Liver (tissue), 9 donors: Measurements from ENCODE around the gene EN2. TPM values are rescaled to one million over a fixed set of nuclear protein-coding genes. Genes with fewer than 3 reads are reported as not detected.

Source experiments
- DNase-seq: peaks from one replicate; pipeline ENCODE4 v3.0.0-alpha.2; 2017; ENCODE audit warnings: low spot score
- H3K27ac ChIP-seq, 2 donors: one replicate each; pipeline ENCODE4 v1.7.0; 2013; ENCODE audit warnings: inconsistent platforms in 2 of 2, low read length in 2 of 2, control low read depth in 1 of 2, low read depth in 1 of 2, mild to moderate bottlenecking in 1 of 2
- H3K27me3 ChIP-seq, 4 donors: one replicate each; pipeline versions ENCODE4 v1.6.1 to v1.7.0; 2013; ENCODE audit warnings: low read length in 3 of 4, inconsistent platforms in 1 of 4, mild to moderate bottlenecking in 1 of 4, moderate library complexity in 1 of 4; ENCODE audit not compliant: control insufficient read depth in 4 of 4, insufficient read depth in 4 of 4
- H3K36me3 ChIP-seq, 4 donors: one replicate each; pipeline versions ENCODE4 v1.6.1 to v1.7.0; 2013; ENCODE audit warnings: low read length in 3 of 4, mild to moderate bottlenecking in 3 of 4, low read depth in 1 of 4, moderate library complexity in 1 of 4; ENCODE audit not compliant: control insufficient read depth in 4 of 4, insufficient read depth in 3 of 4
- H3K4me1 ChIP-seq, 4 donors: one replicate each; pipeline versions ENCODE4 v1.6.1 to v1.7.0; 2013; ENCODE audit warnings: low read length in 3 of 4, mild to moderate bottlenecking in 3 of 4, moderate library complexity in 1 of 4; ENCODE audit not compliant: control insufficient read depth in 4 of 4, insufficient read depth in 4 of 4
- H3K4me3 ChIP-seq, 3 donors: one replicate each; pipeline versions ENCODE4 v1.6.1 to v1.7.0; 2013; ENCODE audit warnings: low read length in 3 of 3, control low read depth in 1 of 3, low read depth in 1 of 3, mild to moderate bottlenecking in 1 of 3
- H3K9ac ChIP-seq, 2 donors: one replicate each; pipeline ENCODE4 v1.7.0; 2013; ENCODE audit warnings: low read length in 2 of 2, mild to moderate bottlenecking in 2 of 2, moderate library complexity in 2 of 2, control low read depth in 1 of 2, low read depth in 1 of 2
- H3K9me3 ChIP-seq, 4 donors: one replicate each; pipeline versions ENCODE4 v1.6.1 to v1.7.0; 2013; ENCODE audit warnings: low read length in 3 of 4; ENCODE audit not compliant: control insufficient read depth in 4 of 4
- CTCF ChIP-seq: fragments of 150-350 bp; IDR thresholded peaks from 2 replicates; pipeline ENCODE4 v1.5.1; 2017; ENCODE audit warnings: improper control_type of control experiment, low read depth, low read length; ENCODE audit not compliant: missing input control
- EGR1 ChIP-seq, 2 donors: IDR thresholded peaks; 2 replicates each; pipeline ENCODE4 v1.6.1; 2016 to 2018; ENCODE audit warnings: antibody characterized with exemption in 2 of 2, low read depth in 2 of 2
- FOXA1 ChIP-seq: IDR thresholded peaks from 2 replicates; pipeline ENCODE4 v1.6.1; 2016; ENCODE audit warnings: antibody characterized with exemption
- FOXA2 ChIP-seq: IDR thresholded peaks from 2 replicates; pipeline ENCODE4 v1.6.1; 2016; ENCODE audit warnings: antibody characterized with exemption
- GABPA ChIP-seq, 2 donors: IDR thresholded peaks in 1 of 2; conservative IDR thresholded peaks in 1 of 2; 2 replicates each; pipeline ENCODE4 v1.6.1; 2016; ENCODE audit warnings: antibody characterized with exemption in 2 of 2, mild to moderate bottlenecking in 1 of 2, moderate library complexity in 1 of 2
- HNF4A ChIP-seq, 2 donors: conservative IDR thresholded peaks; 2 replicates each; pipeline ENCODE4 v1.6.1; 2016; ENCODE audit warnings: antibody characterized with exemption in 2 of 2, mild to moderate bottlenecking in 2 of 2
- JUND ChIP-seq, 2 donors: IDR thresholded peaks; 2 replicates each; pipeline ENCODE4 v1.6.1; 2016; ENCODE audit warnings: antibody characterized with exemption in 2 of 2
- MAX ChIP-seq: IDR thresholded peaks from 2 replicates; pipeline ENCODE4 v1.6.1; 2016; ENCODE audit warnings: antibody characterized with exemption
- NR2F2 ChIP-seq: IDR thresholded peaks from 2 replicates; pipeline ENCODE4 v1.6.1; 2016; ENCODE audit warnings: antibody characterized with exemption
- RAD21 ChIP-seq, 2 donors: IDR thresholded peaks; 2 replicates each; pipeline ENCODE4 v1.6.1; 2016; ENCODE audit warnings: antibody characterized with exemption in 2 of 2, mild to moderate bottlenecking in 2 of 2
- REST ChIP-seq: IDR thresholded peaks from 2 replicates; pipeline ENCODE4 v1.6.1; 2016; ENCODE audit warnings: antibody characterized with exemption, mild to moderate bottlenecking
- RXRA ChIP-seq, 2 donors: IDR thresholded peaks; 2 replicates each; pipeline ENCODE4 v1.6.1; 2017 to 2018; ENCODE audit warnings: antibody characterized with exemption in 2 of 2, mild to moderate bottlenecking in 1 of 2
- SP1 ChIP-seq: IDR thresholded peaks from 2 replicates; pipeline ENCODE4 v1.6.1; 2018; ENCODE audit warnings: antibody characterized with exemption, mild to moderate bottlenecking
- TAF1 ChIP-seq: conservative IDR thresholded peaks from 2 replicates; pipeline ENCODE4 v1.6.1; 2016; ENCODE audit warnings: antibody characterized with exemption, mild to moderate bottlenecking
- YY1 ChIP-seq: IDR thresholded peaks from 2 replicates; pipeline ENCODE4 v1.6.1; 2016; ENCODE audit warnings: antibody characterized with exemption, mild to moderate bottlenecking
- ZBTB33 ChIP-seq: IDR thresholded peaks from 2 replicates; pipeline ENCODE4 v1.6.1; 2016; ENCODE audit warnings: antibody characterized with exemption
- WGBS: extraction: QIAGEN DNeasy Blood & Tissue Kit; methylation state at CpG from one replicate; pipeline ENCODE4 v1.1.7; 2013; 5-methylcytosine and 5-hydroxymethylcytosine counted together
- polyA plus RNA-seq, 2 donors: library from polyadenylated mRNA; stranded (reverse) in 1 of 2; unstranded in 1 of 2; fragments of 200-250 nt in 1 of 2; fragments of >200 nt in 1 of 2; fragmentation: Nextera tagmentation in 1 of 2; extraction: Ambion mirVana in 1 of 2; gene quantifications; one replicate each; pipeline versions ENCODE4 v1.2.1 to v1.2.3, GENCODE V29; 2013 to 2015
- total RNA-seq, 2 donors: library from RNA; depleted of rRNA; stranded (reverse); fragments of >200 nt; gene quantifications; one replicate each; pipeline ENCODE4 v1.2.3, GENCODE V29; 2014
- donor health status: healthy.
- donor health status: healthy.
- donor health status: healthy.
- donor health status: healthy.
- donor health status: healthy.

EN2 gene
- total and polyA plus RNA-seq, 4 donors = under 0.01 TPM; not detected in 3

GRCh38 chr7:155422151-155422550, 35.8 kb upstream of the EN2 start:
- TF ChIP-seq EGR1 (IDR thresholded peaks at IDR 0.05; ENCODE audit: low read depth in 2 of 2) (no peak), HNF4A (conservative IDR thresholded peaks at IDR 0.05) (no peak), MAX (no peak), YY1 (no peak), TAF1 (no peak)
- Histone ChIP-seq H3K27me3 (peaks cover 0 to 2% (median 0%) of the 10 kb centered on the region in 4 donors), H3K9me3 (no peaks in the 10 kb centered on the region), H3K27ac (no peak overlapping the region), H3K9ac (no peak overlapping the region), H3K4me1 (no peaks in the 10 kb centered on the region), H3K36me3 (no peaks in the 10 kb centered on the region), H3K4me3 (no peak overlapping the region)
- 67% methylated on average over 10 of the region's 10 CpGs for WGBS
- DNase-seq = no peak

- no peak overlapping the region for H3K4me3 ChIP-seq
- no peak for DNase-seq
- no peak overlapping the region for H3K9ac ChIP-seq
- WGBS = 82% methylated on average over 19 of the region's 19 CpGs
- peaks cover 0 to 2% (median 0%) of the 10 kb centered on the region in 4 donors for H3K27me3 ChIP-seq
- H3K9me3 ChIP-seq = no peaks in the 10 kb centered on the region
- no peak for TF ChIP-seq SP1
- no peak for TF ChIP-seq RXRA (IDR thresholded peaks at IDR 0.05)
- TF ChIP-seq GABPA (IDR thresholded peaks at IDR 0.05 in 1 of 2, conservative IDR thresholded peaks at IDR 0.05 in 1 of 2) = no peak
- TF ChIP-seq JUND (IDR thresholded peaks at IDR 0.05) = no peak
- no peak for TF ChIP-seq YY1
- H3K36me3 ChIP-seq = no peaks in the 10 kb centered on the region
- H3K27ac ChIP-seq = no peak overlapping the region
- no peaks in the 10 kb centered on the region for H3K4me1 ChIP-seq
Observed at GRCh38 chr7:155422599-155423336, 35.2 kb upstream of the EN2 start.

- no peak overlapping the region for H3K9ac ChIP-seq
- no peaks in the 10 kb centered on the region for H3K4me1 ChIP-seq
- DNase-seq = no peak
- no peaks in the 10 kb centered on the region for H3K9me3 ChIP-seq
- H3K27ac ChIP-seq = no peak overlapping the region
- TF ChIP-seq TAF1 (no peak), CTCF (no peak), FOXA2 (no peak), RXRA (IDR thresholded peaks at IDR 0.05) (no peak), ZBTB33 (no peak), MAX (no peak), YY1 (no peak), NR2F2 (no peak), FOXA1 (no peak), EGR1 (IDR thresholded peaks at IDR 0.05; ENCODE audit: low read depth in 2 of 2) (no peak), REST (no peak), JUND (IDR thresholded peaks at IDR 0.05) (no peak), RAD21 (IDR thresholded peaks at IDR 0.05) (no peak)
- H3K4me3 ChIP-seq = no peak overlapping the region
- H3K36me3 ChIP-seq = no peaks in the 10 kb centered on the region
- WGBS = 82% methylated on average over 24 of the region's 24 CpGs
- no peaks in the 10 kb centered on the region for H3K27me3 ChIP-seq
Observed at GRCh38 chr7:155423337-155424285, 34.3 kb upstream of the EN2 start.
